HG02938 (cell line): Measurements from ENCODE around the gene ADAMTS16.

Source experiments
- ATAC-seq: cut with Tn5 transposase; IDR thresholded peaks from one replicate; pipeline ENCODE4 v1.9.1; 2021; ENCODE audit warnings: mild to moderate bottlenecking, moderate library complexity; ENCODE audit not compliant: unreplicated experiment

Gene ADAMTS16

GRCh38 chr5:5369051-5369605 is 229.0 kb downstream of the ADAMTS16 start:
- ATAC-seq = no peak
